Stimulated activated CD4-positive, alpha-beta T cell treated with anti-CD3 and anti-CD28 coated beads, Interleukin-4, amount 100 ng/mL, for 24 hours (primary cell): ENCODE results near the gene STIMATE.

Experiments
- DNase-seq: peaks from one replicate; pipeline ENCODE4 v3.0.0-alpha.2; 2020

STIMATE gene

DNA sequence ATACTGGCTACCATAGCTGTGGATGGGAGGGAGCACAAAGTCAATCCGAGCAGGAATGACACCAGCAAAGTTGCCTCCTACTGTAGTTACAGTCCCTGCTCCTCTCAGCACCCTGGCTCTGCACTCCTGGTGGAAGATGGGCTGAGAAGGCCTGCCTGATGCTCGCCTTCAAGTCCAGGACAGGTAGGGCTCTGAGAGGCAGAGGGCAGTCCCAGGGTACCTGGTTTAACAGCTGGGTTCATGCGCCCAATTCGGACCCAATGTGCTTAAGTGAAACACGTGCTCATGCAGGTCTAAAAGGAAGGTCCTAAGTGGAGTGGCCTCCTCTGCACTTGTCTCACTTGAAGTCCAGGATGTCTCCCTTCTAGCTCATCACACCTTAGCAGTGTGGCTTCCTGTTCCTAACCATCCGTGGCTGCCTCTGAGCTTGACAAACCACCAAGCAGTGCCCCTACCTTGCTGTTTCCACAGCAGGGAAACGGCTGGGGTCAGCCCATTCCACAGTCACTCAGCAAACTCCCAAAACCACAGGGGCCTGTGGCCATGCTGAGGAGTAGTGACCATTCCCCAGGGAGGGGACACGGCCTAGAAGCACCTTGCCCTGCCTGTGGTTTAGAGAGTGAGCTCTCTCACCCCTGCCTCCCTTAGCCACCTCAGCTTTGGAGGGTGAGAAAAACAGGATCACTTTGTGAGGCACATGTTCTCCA lies 58.6 kb downstream of the STIMATE start:
- no peak for DNase-seq

DNA sequence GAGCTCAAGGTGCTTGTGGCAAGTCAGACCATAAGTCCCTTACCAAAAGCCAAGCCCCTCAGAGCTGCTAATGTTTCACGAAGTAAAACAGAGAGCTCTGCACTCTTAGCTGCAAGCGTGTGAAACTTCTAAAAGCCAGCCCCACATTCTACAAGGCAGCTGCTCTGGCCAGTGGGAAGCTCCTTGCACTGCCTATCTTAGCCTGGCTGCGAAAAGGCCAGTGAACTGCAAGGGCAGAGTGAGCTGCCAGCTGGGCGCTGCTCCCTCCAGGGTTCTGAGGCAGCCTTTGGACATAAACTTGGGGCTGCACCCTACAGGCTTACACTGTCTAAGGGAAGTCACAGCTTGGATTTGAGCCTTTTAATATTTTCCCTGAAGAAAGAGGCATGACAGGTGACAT lies 60.4 kb downstream of the STIMATE start:
- DNase-seq, result no peak

DNA sequence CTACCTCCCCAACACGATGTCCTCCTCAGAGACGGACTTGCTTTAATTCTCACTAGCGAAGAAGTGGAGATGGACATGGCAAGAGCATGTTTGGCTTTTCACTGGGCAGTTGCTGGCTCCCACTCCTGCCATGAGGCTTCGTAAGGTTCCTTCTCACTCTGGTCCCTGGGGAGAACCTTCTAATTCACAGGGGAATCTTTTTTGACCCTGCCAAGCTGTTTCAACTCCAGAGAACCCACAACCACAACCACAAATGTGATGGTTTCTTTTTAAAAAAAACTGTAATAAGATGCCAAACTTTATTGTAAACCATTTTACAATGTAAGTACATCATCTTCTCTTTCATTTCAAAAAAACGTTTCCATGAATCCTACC lies 60.9 kb downstream of the STIMATE start:
- DNase-seq, result no peak

DNA sequence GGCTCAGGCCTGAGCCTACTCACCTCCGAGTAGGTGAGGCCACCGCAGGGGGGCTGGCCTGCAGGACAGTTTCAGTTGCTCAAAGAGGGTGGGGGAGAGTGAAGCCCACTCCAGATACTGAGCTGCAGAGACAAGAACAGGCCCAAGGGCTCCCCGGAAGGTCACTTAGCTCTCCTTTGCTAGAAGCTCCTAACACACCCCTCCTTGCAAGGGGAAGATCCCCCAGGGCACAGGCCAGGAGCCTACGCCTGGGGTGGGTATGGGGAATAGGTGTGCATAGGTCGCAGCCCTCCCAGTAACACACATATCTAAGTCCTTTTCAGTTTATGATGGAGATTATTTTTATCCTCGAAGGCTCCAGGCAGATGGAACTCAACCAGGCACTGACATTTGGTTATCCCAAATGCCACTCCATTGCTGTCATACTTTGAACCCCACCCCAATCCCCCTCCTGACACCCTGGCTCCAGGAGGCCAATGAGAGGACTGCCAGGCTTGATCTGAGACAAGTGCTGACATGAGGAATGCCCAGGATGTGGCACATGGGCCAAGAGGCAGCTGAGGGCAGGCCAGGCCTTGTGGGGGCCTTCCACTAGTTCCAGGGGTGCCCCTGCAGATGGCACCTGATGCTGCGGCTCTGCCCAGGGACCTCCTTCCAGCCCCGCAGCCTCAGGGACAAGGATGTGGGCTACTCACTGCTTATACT lies 61.4 kb downstream of the STIMATE start:
- DNase-seq, result no peak

DNA sequence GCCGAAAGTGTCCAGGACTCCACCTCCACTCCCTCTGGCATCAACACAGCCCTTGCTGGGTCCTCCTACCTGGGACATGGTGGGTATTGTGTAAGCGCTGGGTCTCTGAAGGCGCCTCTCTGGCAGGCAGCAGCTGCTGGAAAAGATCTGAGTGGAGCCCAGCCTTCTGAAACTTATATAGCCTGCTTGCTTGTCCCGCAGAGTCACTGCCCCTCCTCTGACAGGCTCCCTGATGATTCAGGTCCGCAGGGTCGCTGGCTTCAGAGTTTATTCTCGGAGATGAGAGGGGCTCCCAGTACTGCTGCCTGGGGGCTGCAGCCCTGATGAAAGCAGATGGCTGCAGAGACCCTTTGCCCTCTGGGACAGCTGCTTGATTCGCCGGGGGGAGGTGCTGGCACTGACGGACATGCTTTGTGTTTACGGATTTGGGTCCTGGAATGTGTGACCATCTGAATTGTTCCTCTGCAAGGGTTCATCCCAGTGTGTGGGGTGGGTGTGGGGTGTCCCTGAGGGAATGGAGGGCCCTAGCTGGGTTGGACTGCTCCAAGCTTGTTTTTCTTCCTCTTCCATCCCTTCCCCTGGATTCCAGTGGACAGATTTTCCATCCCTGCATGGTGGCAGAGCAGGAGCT lies 62.4 kb downstream of the STIMATE start, which contains the start of gene MUSTN1:
Gene MUSTN1, minus strand, starts transcription at position 149 of the 631 bp plus-strand sequence. Its CDS starts 71 bp downstream, at position 78.
- no peak for DNase-seq

DNA sequence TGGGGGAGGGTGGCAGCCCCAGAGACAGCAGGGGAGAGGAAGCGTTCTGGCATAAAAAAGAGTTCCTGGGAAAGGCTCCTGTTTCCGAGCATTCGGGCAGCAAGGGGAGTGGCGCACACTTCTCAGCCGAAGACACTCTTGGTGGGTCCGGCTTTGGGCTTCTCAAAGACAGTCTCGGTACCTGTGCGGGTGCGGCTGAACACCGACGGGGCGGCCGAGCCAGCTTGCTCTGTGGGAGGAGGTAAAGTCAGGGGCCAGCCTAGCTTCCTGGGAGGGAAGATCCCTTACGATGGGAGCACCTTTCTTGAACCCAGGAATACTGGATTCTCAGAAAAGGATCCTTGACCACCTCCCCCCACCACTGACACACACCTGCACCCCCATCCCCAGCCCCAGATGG lies 64.1 kb downstream of the STIMATE start:
- no peak for DNase-seq

DNA sequence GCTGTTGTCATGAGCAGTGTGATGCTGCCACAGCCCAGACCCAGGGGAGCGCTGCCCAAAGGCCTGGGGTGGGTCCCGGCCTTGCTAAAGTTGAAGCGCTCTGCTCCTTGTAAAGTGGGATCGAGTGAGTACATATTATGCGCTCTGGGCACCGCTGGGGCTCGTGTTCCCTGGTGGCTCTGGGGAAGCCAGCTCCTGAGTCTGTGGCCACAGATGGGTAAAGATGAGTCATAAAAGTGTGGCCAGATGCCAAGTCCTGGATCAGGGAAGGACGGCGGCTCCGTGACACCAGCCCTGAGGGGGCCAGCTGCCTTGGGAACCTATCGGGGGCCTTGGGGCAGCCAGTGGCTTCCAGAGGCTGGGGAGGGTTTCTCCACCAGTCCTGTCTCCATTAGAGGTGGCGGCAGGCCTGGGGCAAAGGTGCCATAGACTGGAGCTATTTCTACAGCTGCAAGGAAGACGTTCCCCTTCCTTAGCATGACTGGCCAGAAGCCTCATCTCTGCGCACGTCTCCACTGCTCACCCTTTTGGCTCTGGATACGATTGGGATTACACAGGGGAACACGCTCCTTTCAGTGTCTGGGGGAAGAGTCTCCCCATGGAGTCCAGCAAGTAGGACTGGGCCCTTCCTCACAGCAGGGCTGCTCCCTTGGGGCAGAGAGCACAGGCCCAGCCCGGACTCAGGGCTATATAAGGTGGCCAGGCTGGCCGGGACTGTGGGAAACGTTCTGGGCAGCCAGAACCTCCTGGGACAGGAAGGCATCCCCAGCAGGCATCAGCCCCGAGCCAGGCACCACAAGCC lies 65.6 kb downstream of the STIMATE start:
- DNase-seq, result no peak

DNA sequence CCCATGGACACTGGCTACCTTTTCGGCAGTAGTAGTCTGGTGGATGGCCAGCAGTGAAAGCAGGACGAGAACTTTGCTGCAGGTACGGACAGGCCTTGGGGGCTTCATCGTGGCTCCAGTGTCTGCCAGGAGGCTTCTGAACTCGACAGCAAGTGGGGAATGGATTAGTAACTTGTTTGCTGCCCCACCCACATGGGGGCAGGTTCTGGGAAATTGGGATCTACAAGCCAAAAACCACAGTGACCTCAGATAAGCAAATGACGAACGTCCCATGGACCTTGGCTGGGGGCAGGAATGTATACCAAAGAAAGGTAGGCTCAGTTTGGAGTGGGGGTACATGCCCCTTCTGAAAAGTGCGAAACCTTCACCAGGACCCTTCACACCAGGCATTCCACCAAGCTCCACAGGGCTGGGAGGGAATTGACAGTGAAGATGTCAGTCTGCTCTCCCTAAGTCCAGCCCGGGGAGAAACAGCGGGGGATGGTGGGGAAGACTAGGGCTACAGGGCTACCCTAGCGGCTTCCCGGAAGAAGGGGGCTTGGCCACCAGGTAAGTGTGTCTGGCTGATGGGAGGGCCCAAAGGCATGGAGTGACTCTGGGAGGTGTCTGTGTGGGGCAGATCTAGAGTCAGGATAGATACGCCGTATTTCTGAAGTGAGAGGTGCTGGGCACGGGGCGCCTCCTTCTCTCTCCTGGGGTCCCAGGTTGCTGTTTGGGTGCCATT lies 66.7 kb downstream of the STIMATE start, which contains the start of gene ITIH4:
Gene ITIH4, minus strand, starts transcription at position 138 of the 724 bp plus-strand sequence. Its CDS starts 30 bp downstream, at position 108.
- no peak for DNase-seq

DNA sequence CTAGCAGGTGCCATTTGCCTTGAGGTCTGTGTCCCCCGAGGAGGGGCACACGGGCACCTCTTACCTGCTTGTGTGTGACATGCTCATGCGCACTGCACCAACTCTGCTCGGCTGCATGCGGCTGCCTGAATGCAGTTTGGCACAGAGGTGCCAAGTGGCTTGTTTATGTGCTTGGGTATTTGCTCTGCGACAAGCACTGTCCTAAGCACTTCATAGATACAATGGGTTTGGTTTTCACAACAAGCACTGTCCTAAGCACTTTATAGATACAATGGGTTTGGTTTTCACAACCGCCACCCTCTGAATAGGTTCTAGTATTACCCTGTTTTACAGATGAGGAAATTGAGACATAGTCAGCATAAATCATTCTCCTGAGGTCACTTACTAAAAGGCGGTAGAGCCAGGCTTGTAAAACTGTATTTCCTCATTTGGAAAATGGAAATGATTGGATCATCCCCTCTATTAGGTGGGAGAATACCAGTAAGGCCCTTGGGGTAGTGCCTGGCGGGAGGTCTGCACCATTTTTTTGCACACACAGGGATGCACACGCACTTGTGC lies 67.4 kb downstream of the STIMATE start:
- DNase-seq, result no peak

DNA sequence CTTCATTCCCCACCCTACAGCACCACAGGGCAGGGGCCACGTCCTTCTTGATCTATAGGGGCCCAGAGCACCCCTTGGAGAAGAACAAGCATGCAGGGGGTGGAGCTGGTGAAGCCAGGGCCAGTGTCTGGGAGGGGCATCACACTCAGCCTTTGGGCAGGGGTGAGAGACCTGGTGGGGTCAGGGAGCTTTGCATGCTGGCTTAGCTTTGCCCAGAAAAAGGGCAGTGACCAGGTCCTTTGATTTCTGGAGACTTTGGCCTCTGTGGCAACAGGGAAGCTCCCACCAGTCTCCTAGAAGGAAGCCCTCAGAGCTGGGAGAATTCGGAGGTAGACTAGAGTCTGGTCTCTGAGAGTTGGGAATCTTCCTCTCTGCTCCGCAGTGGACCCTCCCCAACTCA lies 67.9 kb downstream of the STIMATE start:
- DNase-seq, result no peak

DNA sequence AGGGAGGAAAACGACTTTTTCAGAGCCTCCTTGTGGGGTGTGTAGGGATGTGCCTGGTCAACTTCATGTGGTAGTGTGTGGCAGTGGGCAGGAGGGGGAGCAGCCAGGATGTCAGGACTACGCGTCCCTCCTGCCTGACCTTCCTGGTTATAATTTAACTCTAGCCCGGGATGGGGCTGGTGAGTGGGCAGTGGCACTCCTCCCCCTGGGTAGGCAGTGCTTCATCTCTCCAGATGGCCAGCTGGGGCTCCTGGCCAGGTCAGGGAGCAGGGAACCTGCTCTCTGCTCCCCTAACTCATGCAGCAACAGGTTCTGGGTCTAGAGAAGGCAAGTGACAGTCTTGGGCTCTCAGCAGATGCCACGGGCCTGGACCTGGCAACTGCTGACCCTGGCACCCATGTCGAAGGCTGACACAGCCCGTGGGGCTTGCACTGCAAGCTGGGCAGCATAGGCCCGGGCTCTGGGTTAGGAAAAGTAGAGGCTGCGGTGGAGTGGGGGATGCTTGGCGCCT lies 69.4 kb downstream of the STIMATE start:
- DNase-seq, result no peak

DNA sequence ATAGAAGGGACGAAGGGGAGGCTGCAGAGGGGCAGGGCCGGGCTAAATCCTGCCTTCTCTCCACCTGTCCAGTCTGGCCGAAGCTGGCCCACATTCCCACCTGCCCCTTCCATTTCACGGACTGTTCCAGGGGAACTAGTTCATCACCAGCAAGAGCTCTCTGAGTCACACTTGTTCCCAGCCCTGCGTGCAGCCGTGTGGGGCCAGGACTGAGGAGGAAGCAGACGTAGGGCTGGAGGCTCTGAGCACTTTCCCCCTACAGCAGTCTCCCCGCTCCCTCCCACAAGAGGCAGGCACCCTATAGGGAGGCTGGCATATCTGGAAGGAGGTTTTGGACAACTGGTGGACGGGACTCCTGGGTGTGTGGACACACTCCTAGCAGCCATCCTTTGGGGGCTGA lies 69.9 kb downstream of the STIMATE start:
- no peak for DNase-seq

DNA sequence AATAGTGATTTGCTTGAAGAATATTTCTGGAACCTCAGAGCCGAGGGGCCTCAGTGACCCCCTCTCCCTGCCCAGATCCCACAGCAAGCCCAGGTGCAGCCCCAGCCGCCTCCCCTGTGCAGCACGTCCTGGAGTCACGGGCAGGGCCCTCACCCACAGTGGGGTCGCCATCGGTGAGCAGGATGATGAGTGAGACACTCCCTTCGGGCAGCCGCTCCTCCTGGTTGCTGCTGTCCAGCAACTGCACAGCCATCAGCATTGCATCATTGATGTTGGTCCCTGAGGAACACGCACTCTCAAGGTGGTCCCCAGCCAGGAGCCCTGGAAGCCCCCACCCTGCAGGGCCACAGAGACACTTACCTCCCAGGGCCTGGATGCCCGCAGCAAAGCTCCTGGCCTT lies 73.3 kb downstream of the STIMATE start:
- no peak for DNase-seq

DNA sequence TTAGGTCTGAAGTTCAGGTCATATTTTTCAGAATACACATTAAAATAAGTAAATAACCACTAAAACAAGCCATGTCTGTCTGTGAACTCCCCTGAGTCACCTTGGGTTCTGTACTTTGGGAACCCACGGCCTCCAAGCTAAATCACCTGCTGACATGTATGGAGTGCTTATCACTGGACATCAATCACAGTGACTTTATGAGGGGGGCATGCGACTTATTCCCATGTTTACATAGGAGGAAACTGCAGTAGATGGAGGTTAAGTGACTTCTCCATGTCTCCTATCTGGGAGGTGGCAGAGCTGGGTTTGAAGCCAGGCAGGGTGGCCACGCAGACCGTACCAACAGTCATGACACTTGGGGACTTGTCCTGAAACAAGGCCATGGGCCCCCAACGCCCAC lies 75.0 kb downstream of the STIMATE start:
- DNase-seq, result no peak

DNA sequence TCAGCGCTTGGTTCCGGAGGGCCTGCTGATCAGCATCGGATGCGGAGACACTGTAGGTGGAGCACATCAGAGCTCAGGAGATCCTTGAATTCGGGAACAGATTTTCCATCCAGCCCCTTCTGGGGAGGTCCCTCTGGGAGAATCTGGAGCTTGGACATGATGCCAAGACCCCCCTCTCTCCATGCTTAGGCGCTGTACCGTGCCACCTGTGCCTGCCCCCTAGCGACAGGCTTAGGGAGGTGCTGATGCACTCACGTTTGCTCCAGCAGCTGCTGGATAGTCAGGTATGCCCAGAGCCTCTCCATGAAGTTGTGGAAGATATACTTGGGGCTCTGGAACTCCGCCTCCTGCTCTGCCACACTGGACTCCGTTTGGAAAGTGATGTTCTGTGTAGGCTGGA lies 76.6 kb downstream of the STIMATE start:
- peak; percentile 18 for DNase-seq

DNA sequence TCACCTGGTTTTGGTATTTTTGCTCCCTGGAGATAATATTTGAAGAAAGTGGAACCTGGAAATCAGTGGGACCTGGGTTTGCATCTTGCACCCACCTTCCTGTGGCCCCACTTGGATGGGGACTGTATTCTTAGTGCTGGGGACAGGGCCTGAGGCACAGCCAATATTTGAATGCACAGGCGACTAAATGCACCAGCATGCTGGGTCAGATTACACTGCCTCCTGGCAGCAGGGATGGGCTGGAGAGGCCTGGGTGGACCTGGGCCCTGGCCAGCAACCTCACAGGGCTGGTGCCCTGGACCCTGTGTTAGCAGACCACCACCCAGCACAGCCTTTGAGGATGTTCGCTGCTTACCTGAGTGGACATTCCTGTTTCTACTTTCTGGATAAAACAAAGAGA lies 77.4 kb downstream of the STIMATE start:
- DNase-seq, result no peak

DNA sequence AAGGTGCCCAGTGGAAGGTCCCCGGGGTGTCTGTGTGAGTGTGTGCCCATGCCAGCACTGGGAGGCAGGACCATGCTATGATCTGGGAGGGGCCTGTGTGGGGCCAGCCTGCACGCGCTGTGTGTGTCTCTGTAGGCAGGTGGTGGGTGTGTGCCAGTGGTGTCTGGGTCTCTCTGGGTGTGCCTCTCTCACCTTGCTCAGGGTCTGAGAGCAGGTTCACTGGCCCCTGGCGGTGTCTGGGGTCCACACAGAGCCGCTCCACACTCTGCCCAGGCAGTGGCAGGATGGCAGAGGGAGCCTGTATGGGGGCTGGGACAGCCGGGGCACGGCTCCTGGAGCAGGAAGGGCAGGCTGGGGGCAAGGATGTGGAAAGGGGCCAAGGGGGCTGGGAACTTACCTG lies 79.5 kb downstream of the STIMATE start:
- DNase-seq, result no peak

DNA sequence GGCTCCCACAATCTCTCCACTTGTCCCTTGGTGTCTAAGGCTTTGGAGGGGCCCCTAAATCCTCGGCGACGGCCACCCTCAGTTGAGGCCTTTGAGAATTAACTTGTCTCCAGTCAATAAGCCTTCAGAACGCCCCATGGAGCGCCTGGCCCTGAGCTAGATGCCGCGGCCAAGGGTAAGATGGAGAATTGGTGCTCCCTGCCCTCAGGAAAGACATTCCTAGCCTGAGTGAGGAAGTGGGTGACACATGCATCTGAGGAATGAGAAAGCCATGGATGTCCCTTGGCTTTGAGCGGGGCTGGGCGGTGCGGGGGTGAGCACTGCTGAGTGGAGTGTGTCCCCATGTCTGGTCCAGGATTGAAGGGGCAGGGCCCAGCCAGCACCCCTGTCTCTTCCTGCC lies 80.1 kb downstream of the STIMATE start:
- no peak for DNase-seq

DNA sequence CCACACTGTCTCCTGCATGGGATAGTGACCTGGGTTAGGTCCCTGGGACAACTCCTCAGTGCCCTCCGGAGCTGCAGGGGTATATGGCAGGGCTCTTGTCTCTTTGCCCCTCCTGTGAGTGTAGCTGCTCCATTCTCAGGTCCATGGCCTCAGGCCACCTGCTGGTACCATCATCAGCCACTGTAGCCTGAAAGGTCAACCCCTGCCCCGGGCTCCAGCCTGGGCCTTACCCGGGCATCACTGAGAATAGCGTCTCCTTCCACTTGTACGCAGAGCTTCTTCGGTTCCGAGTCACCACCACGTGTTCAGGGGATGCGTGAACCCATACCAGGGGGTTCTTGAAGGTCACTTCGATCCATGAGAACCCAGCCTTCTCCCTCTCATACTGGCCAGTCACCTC lies 80.7 kb downstream of the STIMATE start:
- no peak for DNase-seq

DNA sequence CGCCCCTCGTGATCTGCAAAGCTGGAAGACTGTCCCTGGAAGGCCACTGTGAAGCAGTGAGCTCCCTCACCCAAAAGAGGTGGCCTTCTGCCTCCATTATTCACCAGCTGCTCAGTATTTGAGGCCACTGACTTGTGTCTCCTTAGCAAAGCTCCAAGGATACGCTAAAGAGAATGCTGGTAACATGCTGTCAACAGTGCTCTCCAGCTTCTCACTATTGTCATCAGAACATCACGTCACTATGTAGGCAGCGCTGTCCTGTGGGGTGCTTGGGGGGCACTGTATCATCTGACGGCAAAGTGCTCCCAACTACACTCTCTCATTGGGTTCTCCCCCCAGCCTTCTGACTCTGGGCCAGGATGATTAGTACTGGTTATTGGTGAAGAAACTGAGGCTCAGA lies 81.1 kb downstream of the STIMATE start:
- DNase-seq, result no peak

DNA sequence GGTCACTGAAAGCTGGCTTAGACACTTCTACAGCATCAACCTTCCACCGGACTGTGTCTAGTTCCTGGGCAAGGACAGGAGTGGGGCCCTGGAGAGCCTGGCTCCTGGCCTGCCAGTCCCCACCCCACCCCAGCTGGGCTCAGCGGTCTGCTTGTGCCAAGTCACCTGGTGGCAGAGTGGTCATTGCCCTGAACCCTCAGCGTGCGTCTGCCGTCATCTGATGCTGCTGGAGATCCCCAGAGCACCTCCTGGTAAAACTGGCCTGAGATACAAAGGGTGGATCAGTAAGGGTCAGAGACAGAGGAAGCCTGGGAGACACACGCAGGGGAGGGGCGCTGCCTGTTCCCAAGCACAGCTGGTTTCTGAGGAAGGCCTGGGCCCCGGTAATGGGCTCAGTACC lies 83.5 kb downstream of the STIMATE start:
- no peak for DNase-seq

DNA sequence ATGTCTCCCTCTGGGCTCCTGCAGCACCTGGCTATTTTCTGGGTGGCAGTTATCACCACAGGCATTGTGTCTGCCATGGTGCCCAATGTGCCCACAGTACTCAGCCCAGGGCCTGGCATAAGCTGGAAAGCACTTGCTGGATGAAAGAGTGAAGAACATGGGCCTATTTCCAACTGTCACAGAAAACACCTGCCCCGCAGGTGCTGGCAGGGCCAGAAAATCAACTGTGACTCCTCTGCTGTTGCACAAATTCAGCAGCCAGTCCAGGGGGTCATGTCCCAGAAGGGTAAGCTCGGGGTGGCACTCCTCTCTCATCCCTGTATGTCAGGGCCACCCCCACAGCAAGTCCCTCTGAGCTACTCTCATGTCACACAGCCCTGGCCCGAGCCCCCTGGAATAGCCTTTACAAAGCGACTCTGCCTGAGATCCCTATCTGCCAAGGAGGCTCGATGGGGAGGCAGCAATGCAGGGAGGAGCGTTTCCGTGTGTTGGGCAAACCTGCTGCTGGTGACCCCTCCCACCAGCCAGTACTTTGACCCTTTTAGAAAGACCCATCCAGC lies 85.8 kb downstream of the STIMATE start:
- no peak for DNase-seq
